H1 (cell line): Measurements from ENCODE around the gene ANKRD6. TPM values are rescaled to one million over a fixed set of nuclear protein-coding genes. Genes with fewer than 3 reads are reported as not detected.

Experiments
- NRF1 ChIP-seq: IDR thresholded peaks from 2 replicates; pipeline ENCODE4 v1.6.1; 2011; ENCODE audit warnings: mild to moderate bottlenecking, low read depth, low read length, improper control_type of control experiment
- RNF2 ChIP-seq: fragments of 200-900, 300-1000 bp; sonication (generic); IDR thresholded peaks from 2 replicates; pipeline ENCODE4 v1.7.1; 2016; ENCODE audit warnings: borderline replicate concordance, low read depth, mild to moderate bottlenecking, antibody characterized with exemption, low read length; ENCODE audit not compliant: poor library complexity, severe bottlenecking; ENCODE audit errors: missing control alignments
- SIX5 ChIP-seq: IDR thresholded peaks from 2 replicates; pipeline ENCODE4 v1.6.1; 2011; ENCODE audit warnings: mild to moderate bottlenecking, low read depth, low read length
- polyA plus RNA-seq, 7 experiments: library from polyadenylated mRNA; depleted of rRNA in 3 of 7; stranded (reverse) in 5 of 7; unstranded in 2 of 7; fragments of >200 nt in 5 of 7; fragments of 200-250 nt in 2 of 7; gene quantifications; 1 replicate in 5 of 7; 2 replicates in 1 of 7; 4 replicates in 1 of 7; pipeline versions ENCODE4 v1.2.1 to v1.2.3, GENCODE V29; 2011 to 2013; ENCODE audit warnings: missing spikeins in 2 of 7, mixed read lengths in 2 of 7
- total RNA-seq: library from RNA; stranded (reverse); fragmentation: NEBNext Ultra II Directional; extraction: Animal tissue kit (Norgen Biotek cat#: 25700); gene quantifications from 2 replicates; pipeline ENCODE4 v1.2.1, GENCODE V29; 2021

Gene ANKRD6
- total and polyA plus RNA-seq, 2 of the 8 experiments (the other 6 are each of a cell fraction or from before 2014, with no cell fraction given) = 5.9 to 12.8 TPM

GRCh38 chr6:89655122-89655521, 222.2 kb downstream of the ANKRD6 start (continued):
- TF ChIP-seq SIX5 = no peak
- no peak for TF ChIP-seq RNF2
- no peak for TF ChIP-seq NRF1
